Caco-2 (cell line): Measurements from ENCODE around the gene IFNA16. TPM values are rescaled to one million over a fixed set of nuclear protein-coding genes. Genes with fewer than 3 reads are reported as not detected.
"Not testable (repeated sequence)": the region's sequence is repeated elsewhere in the genome, so short reads cannot be mapped to it uniquely, and the experiment has no call there.

Source experiments
- BruUV-seq: library from RNA; stranded (reverse); fragments of 400-500 nt; replicated peaks from 2 replicates; lab custom pipeline; 2021; lab: Mats Ljungman, UMichigan
- CTCF ChIA-PET: fragments of 300-600 bp; sonication (Branson Sonifier 250); formaldehyde crosslinking; loops from one replicate; lab custom pipeline; 2022; ENCODE audit warnings: antibody characterized with exemption; lab: Charles Lee
- POLR2A ChIA-PET: fragments of 300-600 bp; sonication (Branson Sonifier 250); formaldehyde crosslinking; loops from one replicate; lab custom pipeline; 2022; ENCODE audit warnings: antibody characterized with exemption; lab: Charles Lee
- DNase-seq, 2 experiments: peaks; one replicate each; pipeline versions ENCODE4 v3.0.0 to v3.0.0-alpha.2; 2020 to 2022
- H3K27me3 ChIP-seq: replicated peaks from 2 replicates; pipeline ENCODE4 v1.6.0; 2011; ENCODE audit warnings: low read length; ENCODE audit not compliant: control insufficient read depth, insufficient read depth
- H3K36me3 ChIP-seq: 2 replicates; pipeline ENCODE4 v1.5.1; 2011; ENCODE audit warnings: low read length; ENCODE audit not compliant: control insufficient read depth, insufficient read depth
- H3K4me1 ChIP-seq: fragments of 250-450 bp; sonication (Bioruptor Pico); 2 replicates; pipeline ENCODE4 v1.5.1; 2020; ENCODE audit warnings: mild to moderate bottlenecking
- H3K4me3 ChIP-seq: 2 replicates; pipeline ENCODE4 v1.5.1; 2011; ENCODE audit warnings: low read depth, mild to moderate bottlenecking, control low read depth, low read length
- H3K9me3 ChIP-seq: fragments of 250-450 bp; sonication (Bioruptor Pico); 2 replicates; pipeline ENCODE4 v1.5.1; 2020; ENCODE audit warnings: mild to moderate bottlenecking, moderate library complexity
- H3K27ac Mint-ChIP-seq: one replicate; pipeline ENCODE4 v1.8.0; 2022; ENCODE audit warnings: mixed read lengths; ENCODE audit not compliant: unreplicated experiment
- H3K27me3 Mint-ChIP-seq: one replicate; pipeline ENCODE4 v1.8.0; 2022; ENCODE audit warnings: mixed read lengths; ENCODE audit not compliant: insufficient read depth, unreplicated experiment
- H3K36me3 Mint-ChIP-seq: one replicate; pipeline ENCODE4 v1.8.0; 2022; ENCODE audit warnings: mild to moderate bottlenecking, mixed read lengths; ENCODE audit not compliant: insufficient read depth, unreplicated experiment
- H3K4me1 Mint-ChIP-seq: one replicate; pipeline ENCODE4 v1.8.0; 2022; ENCODE audit warnings: low read depth, mixed read lengths; ENCODE audit not compliant: unreplicated experiment
- H3K4me3 Mint-ChIP-seq: one replicate; pipeline ENCODE4 v1.8.0; 2022; ENCODE audit warnings: mild to moderate bottlenecking, moderate library complexity, mixed read lengths; ENCODE audit not compliant: unreplicated experiment
- H3K9me3 Mint-ChIP-seq: one replicate; pipeline ENCODE4 v1.8.0; 2022; ENCODE audit warnings: mixed read lengths; ENCODE audit not compliant: unreplicated experiment
- CTCF ChIP-seq, 2 experiments: fragments of 200-600 bp in 1 of 2; IDR thresholded peaks; 1 replicate in 1 of 2; 2 replicates in 1 of 2; pipeline versions ENCODE4 v1.5.1 to v1.8.0; 2011 to 2022; ENCODE audit warnings: antibody characterized with exemption in 1 of 2, control low read depth in 1 of 2, inconsistent platforms in 1 of 2, low read depth in 1 of 2, low read length in 1 of 2, mild to moderate bottlenecking in 1 of 2, moderate library complexity in 1 of 2; ENCODE audit not compliant: insufficient read depth in 1 of 2, severe bottlenecking in 1 of 2, unreplicated experiment in 1 of 2
- intact Hi-C: fragments of 100-400 bp; cut with micrococcal nuclease; formaldehyde crosslinking; loops from one replicate; pipeline ENCODE4 v1.10.0; 2022; ENCODE audit not compliant: unreplicated experiment
- total RNA-seq: library from RNA; stranded (reverse); gene quantifications from 2 replicates; pipeline ENCODE4 v1.2.3, GENCODE V29; 2022

IFNA16 gene
- total RNA-seq, 1 experiment from 2014 or later, result not detected

GRCh38 chr9:21194867-21195776, 22.0 kb downstream of the IFNA16 start:
- H3K4me1 Mint-ChIP-seq, H3K9me3 ChIP-seq, H3K27ac Mint-ChIP-seq, H3K4me3 ChIP-seq, H3K27me3 ChIP-seq, H3K36me3 ChIP-seq, H3K36me3 Mint-ChIP-seq, H3K4me3 Mint-ChIP-seq, H3K9me3 Mint-ChIP-seq, H3K27me3 Mint-ChIP-seq, POLR2A ChIA-PET, BruUV-seq, H3K4me1 ChIP-seq: not testable (repeated sequence)
- intact Hi-C loops, result loop anchor here (1.0 to 10.0 kb wide), 2 partner anchors 200 to 594 kb away; no protein-coding TSS in a partner anchor
- TF ChIP-seq CTCF (IDR thresholded peaks at IDR 0.05; ENCODE audit: insufficient read depth in 1 of 2, low read depth in 1 of 2, low read length in 1 of 2, severe bottlenecking in 1 of 2, unreplicated experiment in 1 of 2), result peak; percentile 36 to 38
- CTCF ChIA-PET, result interaction anchor here (0.6 to 1.4 kb wide), 4 partner anchors 8 to 240 kb away, joined by 3 to 4 read pairs (median 4); no protein-coding TSS in a partner anchor
- DNase-seq, result peak in 1 of 2 experiments; percentile 43

GRCh38 chr9:21187487-21187886, 29.6 kb downstream of the IFNA16 start, which contains the start of gene IFNA4:
IFNA4 (minus strand) TSS chr9:21187587; CDS start chr9:21187531, 56 bp downstream.
- H3K4me3 Mint-ChIP-seq, POLR2A ChIA-PET, H3K4me1 Mint-ChIP-seq, H3K27me3 ChIP-seq, H3K36me3 Mint-ChIP-seq, H3K36me3 ChIP-seq, H3K9me3 Mint-ChIP-seq, H3K4me1 ChIP-seq, H3K27ac Mint-ChIP-seq, BruUV-seq, H3K9me3 ChIP-seq, CTCF ChIA-PET, H3K4me3 ChIP-seq, DNase-seq: not testable (repeated sequence)
- intact Hi-C loops, result loop anchor here (10.0 kb wide), 1 partner anchor 127 kb away; no protein-coding TSS in a partner anchor
- peaks cover 10% of the 10 kb centered on the region for H3K27me3 Mint-ChIP-seq

GRCh38 chr9:21182810-21183736, 34.0 kb downstream of the IFNA16 start:
- peak in 1 of 2 experiments; percentile 28 for DNase-seq
- H3K4me1 Mint-ChIP-seq, H3K9me3 Mint-ChIP-seq, H3K4me3 Mint-ChIP-seq, H3K4me3 ChIP-seq, H3K36me3 Mint-ChIP-seq, H3K27ac Mint-ChIP-seq, H3K36me3 ChIP-seq, H3K27me3 ChIP-seq, POLR2A ChIA-PET, BruUV-seq, H3K9me3 ChIP-seq, H3K4me1 ChIP-seq: not testable (repeated sequence)
- TF ChIP-seq CTCF (IDR thresholded peaks at IDR 0.05; ENCODE audit: insufficient read depth in 1 of 2, low read depth in 1 of 2, low read length in 1 of 2, severe bottlenecking in 1 of 2, unreplicated experiment in 1 of 2), result peak in 1 of 2 experiments; percentile 23
- CTCF ChIA-PET, result interaction anchor here (1.2 kb wide), 1 partner anchor 8 kb away, joined by 3 read pairs; no protein-coding TSS in a partner anchor
- intact Hi-C loops, result loop anchor here (10.0 kb wide), 1 partner anchor 132 kb away; no protein-coding TSS in a partner anchor
- H3K27me3 Mint-ChIP-seq, result peaks cover 10% of the 10 kb centered on the region
